ENCODE data around the gene CD248.
"Not testable (repeated sequence)": the region's sequence is repeated elsewhere in the genome, so short reads cannot be mapped to it uniquely, and the experiment has no call there.

Gene CD248

DNA sequence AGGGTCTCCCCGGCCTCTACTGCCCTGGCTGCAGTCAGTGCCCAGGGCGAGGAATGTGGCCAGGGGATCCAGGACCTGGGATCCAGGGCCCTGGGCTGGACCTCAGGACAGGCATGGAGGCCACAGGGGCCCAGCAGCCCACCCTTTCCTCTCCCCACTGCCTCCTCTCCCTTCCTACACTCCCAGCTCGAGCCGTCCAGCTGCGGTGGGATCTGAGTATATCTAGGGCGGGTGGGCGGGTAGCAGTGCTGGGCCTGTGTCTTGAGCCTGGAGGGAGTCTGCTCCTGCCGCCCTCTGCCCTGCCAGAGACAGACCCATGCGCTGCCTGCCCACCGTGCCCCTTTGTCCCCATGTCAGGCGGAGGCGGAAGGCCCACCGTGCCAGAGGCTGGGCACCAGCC is 40.2 kb downstream of the CD248 start:
- not testable (repeated sequence) for DNase-seq (ENCODE audit: low read depth)

DNA sequence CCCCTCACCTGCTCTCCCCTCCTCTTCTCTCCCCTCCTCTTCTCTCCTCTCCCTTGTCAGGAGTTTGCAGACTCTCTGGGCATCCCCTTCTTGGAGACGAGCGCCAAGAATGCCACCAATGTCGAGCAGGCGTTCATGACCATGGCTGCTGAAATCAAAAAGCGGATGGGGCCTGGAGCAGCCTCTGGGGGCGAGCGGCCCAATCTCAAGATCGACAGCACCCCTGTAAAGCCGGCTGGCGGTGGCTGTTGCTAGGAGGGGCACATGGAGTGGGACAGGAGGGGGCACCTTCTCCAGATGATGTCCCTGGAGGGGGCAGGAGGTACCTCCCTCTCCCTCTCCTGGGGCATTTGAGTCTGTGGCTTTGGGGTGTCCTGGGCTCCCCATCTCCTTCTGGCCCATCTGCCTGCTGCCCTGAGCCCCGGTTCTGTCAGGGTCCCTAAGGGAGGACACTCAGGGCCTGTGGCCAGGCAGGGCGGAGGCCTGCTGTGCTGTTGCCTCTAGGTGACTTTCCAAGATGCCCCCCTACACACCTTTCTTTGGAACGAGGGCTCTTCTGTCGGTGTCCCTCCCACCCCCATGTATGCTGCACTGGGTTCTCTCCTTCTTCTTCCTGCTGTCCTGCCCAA is 40.7 kb downstream of the CD248 start:
- no peak for DNase-seq (ENCODE audit: low read depth)

DNA sequence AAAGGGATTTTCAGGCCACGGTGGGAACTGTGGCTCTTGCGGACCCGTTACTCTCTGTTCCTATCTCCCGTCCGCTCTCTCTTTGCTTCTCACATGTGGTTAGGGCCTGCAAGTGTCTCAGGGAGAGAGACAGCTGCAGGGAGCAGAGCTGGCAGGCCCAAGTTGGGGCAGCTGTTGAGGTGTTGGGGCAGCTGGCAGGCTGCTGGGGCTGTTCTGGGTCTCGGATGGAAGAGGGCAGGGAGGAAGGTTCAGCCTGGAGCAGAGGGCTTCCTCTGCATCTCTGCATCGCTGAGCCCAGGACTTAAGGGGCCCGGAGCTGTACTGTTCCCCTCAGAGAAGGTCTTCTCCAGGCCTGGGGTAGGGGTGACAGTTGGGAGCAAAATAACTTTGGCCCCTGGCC is 41.4 kb downstream of the CD248 start:
- no peak for DNase-seq (ENCODE audit: low read depth)

DNA sequence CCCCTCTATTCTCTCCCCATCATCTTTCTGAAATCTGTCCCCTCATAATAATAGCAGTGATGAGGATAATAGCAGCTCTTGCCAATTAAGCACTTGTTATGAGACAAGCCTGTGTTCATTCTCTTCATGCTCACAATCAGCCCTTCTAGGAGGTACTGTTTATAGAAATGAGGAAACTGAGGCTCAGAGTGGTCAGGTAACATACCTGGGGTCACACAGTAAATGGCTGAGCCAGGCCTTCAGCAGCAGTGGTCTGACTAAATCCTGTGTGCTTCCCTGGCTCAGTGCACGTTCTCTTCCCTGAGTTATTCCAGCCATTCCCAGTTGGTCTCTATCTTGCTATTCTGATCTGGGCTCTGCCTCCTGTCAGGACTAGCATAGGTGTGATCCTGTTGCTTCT is 42.6 kb downstream of the CD248 start:
- no peak for DNase-seq (ENCODE audit: low read depth)

DNA sequence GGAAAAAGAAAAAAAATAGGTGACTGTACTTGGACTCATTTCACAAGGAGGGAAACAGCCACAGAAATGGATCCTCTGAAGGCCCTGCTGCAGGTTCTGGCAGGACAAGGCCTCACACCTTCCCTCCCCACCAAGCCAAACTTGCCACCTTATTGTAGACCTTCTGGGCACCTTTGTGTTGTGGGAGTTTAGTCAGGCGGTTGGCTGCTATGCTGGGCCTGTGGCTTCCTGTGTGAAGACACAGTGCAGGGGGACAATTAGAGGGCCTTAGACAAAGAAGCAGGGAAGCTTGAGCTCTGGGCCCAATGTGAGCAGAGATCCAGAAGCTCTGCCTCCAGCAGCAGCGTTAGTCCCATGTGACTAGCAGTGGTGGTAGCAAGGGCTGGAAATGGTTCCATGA is 44.2 kb downstream of the CD248 start:
- no peak for DNase-seq (ENCODE audit: low read depth)

DNA sequence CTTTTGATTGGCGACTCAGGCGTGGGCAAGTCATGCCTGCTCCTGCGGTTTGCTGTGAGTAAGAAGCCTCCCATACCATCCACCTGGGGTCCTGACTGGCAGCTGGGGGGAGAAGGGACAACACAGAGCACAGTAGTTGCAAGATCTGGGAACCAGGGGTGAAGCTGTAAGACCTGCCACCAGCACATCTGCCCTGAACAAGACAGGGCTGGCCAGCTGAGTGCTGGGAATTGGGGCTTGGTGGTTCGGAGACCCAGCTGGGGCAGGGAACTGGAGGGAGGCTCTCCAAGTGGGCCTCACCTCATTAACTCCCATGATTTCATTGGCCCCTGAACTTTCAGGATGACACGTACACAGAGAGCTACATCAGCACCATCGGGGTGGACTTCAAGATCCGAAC is 45.0 kb downstream of the CD248 start:
- no peak for DNase-seq (ENCODE audit: low read depth)

DNA sequence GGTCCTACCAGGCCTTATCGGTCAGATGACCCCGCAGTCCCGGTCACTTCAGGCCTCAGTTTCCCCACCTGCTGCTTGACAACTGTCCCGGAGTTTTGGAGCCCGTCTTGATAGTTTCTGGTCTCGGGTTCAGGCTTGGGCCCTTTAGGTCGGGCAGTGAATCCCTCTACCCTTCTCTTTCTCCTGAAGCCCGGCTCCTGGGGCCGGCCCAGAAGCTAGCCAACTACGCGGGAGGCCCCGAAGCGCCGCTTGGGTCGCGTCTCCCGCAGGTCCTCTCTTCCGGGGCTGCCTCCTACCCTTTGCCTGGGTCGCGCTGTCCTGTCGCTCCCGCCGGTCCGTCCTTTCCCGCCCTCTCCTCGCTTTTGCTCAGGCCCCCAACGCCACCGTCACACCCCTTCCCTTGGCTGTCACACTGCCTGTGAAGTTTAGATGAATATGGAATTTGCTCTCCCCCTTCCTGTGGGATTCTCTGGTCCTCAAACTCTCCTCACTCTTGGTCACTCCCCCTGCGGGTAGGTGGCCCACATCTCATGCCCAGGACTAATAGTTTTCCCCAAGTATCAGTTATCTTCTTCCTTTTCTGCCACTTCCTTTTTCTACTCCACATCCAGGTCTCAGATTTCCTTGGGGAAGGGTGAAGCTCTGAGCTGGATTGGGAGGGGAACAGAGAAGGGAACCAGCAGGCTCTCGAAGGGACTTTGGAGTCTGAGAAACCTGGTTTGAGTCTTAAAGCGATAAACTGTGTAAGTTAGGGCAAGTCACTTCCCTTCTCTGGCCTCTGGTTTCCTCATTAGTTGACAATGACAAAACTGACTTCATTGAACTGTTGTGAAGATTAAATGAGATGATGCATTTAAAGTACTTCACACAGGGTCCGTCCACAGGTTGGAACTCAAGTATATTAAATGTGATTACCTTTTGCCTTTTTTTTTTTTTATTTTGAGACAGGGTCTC is 47.6 kb downstream of the CD248 start:
- DNase-seq (ENCODE audit: low read depth) = no peak

DNA sequence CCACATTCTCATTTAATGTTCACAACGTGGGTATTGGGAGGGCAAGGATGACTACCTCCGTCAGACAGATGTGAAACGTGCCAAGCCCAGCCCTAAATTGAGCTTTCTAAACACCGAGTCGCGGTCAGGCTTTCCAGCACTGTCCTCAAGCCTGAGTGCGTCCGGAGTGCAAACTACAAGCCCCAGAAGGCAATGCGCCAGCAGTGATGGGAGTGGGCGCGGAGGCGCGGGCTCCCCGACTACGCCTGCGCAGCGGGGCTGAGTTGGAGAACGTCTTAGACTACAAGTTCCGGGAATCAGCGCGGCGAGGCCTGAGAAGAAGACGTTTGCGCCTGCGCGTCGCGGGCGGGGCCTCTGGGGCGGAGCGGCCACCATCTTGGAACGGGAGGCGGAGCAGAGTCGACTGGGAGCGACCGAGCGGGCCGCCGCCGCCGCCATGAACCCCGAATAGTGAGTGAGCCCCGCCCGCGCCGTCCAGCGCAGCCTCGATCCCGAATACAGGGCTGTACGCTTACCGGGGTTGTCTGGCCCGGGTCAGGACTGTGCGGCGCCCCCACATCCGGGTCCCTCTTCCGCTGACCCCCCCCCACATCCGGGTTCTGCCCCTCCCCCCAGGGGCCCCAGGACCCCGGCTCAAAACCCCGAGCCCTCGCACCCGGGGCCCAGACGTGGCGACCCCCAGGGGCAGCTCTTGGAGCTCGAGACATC is 48.4 kb downstream of the CD248 start, which contains the start of gene RAB1B:
TSS of gene RAB1B (plus strand) at position 396 of the 708 bp plus-strand sequence. CDS start at position 437, 41 bp downstream.
- DNase-seq (ENCODE audit: low read depth) = peak; percentile 100

DNA sequence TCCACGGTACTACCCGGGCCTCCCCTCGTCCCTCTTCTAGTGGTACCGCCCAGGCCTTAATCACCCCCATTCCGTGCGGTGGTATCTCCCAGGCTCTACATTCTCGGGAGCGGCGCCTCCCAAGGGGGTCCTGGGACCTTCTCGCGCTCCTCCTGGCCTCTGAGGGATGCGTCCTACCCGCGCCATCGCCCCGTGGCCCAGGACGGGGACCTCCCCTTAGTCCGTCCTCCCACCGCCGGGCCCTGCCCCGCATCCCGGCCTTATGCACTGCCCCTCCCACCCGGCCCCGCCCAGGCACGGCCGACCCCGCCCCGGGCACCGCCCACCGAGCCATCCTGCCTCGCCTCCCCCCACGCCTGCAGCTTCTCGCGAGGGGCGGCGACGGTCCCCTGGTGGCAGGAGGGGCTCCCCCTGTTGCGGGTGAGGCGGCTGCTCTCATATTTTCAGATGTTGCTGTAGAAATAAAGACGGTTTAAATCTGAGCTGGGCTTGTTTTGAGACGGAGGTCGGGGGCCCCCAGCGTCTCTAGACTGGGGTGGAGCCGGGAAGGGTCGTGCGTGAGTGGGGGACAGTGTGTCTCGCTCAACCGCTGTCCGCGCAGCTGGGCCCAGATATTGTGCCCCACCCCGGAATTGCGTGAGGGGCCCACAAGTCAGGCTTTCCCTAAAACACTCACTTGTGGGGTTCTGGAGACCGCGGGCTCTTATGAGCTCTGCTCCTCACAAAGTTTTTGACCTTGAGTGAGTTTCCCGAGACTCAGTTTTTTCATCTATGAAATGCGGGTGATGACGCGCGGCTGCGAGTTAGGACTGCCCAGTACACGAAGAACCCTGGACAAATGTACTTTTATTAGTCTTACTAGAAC is 49.2 kb downstream of the CD248 start:
- peak; percentile 75 for DNase-seq (ENCODE audit: low read depth)

DNA sequence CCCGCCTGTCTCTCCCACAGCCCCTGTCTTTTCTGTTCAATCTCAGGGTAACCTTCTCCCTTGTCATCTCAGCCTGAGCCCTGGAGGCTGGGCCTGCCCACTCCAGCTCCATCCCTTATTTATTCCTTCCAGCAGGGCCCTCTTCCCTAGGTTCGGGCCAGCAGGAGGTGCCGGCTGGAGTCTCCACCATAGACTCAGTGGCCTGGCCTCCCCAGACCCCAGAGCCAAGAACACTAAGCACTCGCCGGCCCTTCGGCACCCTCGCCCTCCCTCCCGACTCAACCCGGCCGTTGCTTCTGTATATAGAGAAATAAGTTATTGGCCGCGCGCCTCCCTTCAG is 49.8 kb downstream of the CD248 start:
- no peak for DNase-seq (ENCODE audit: low read depth)

DNA sequence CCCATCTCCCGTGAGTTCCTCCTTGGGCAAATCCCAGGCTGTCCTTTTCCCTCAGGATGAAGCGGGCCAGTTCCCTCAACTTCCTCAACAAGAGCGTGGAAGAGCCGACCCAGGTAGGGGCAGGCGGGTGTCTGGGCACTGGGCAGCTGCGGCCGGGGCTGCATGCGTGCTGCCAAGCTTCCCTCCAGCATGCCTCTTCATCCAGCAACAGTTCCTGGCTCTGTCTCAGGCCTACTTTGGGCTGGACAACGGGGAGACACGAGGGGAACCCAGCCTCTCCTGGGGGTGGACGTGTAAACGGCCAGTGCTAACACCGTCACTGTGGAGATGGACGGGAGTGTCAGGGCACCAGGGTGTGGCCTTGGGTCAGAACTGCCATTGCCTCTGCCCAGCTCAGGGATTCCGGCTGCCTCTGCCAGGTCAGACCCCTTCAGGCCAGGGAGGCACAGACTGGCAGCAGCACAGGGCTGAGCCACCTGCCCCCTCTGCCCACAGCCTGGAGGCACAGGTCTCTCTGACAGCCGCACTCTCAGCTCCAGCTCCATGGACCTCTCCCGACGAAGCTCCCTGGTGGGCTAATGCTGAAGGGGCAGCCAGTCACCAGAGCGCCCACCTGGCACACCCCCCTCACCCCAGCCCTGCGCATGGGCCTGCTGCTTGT is 50.3 kb downstream of the CD248 start:
- no peak for DNase-seq (ENCODE audit: low read depth)

DNA sequence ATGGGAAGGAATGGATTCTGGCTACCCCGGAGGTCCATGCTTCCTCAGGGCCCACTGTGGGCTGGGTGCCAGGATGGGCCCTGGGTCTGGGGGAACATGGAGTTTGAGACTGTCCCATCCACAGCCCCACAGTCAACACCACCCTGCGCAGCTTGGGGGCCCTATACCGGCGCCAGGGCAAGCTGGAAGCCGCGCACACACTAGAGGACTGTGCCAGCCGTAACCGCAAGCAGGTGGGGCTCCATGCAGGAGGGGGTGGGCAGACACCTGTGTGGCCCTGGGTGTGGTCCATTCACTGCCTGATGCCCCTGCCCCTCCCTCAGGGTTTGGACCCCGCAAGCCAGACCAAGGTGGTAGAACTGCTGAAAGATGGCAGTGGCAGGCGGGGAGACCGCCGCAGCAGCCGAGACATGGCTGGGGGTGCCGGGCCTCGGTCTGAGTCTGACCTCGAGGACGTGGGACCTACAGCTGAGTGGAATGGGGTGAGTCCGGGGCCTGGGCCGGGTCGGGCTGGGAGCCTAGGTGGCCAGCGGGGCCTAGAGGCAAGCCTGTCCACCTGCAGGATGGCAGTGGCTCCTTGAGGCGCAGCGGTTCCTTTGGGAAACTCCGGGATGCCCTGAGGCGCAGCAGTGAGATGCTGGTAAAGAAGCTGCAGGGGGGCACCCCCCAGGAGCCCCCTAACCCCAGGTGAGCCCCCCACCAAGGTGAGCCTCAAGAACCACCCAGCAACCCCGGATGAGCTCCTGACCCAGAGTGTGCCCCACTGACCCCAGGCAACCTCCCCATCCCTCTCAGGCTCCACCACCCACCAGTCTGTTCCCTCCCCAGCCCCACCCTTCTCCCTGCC is 51.1 kb downstream of the CD248 start:
- DNase-seq (ENCODE audit: low read depth) = no peak

DNA sequence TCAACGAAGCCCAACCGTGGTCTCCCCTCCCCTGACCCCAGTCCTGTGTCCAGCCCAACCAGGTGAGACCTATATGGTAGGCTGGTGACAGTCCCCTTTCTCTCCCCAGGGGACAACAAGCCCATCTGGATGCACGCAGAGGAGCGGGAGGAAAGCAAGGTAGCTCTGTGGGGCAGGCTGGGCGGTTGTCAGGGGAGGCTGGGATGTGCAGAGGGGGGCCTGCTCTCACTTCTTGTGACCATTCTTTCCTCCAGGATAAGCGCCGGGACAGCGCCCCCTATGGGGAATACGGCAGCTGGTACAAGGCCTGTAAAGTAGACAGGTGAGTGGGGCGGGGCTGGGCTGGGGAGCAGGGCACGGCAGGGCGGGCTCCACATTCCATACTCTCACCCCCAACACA is 51.9 kb downstream of the CD248 start:
- no peak for DNase-seq (ENCODE audit: low read depth)

All from stimulated activated CD8-positive, alpha-beta memory T cell treated with anti-CD3 and anti-CD28 coated beads, Interleukin-12 subunit alpha, Interleukin-12 subunit beta, amount 100 ng/mL, for 1 hour (primary cell).